ENCODE results near the gene CAVIN1. TPM values are rescaled to one million over a fixed set of nuclear protein-coding genes. Genes with fewer than 3 reads are reported as not detected.
"Not testable (repeated sequence)": the region's sequence is repeated elsewhere in the genome, so short reads cannot be mapped to it uniquely, and the experiment has no call there.

CAVIN1 gene
- polyA plus RNA-seq, 3 donors, result 58.3 to 77.9 (median 62.5) TPM

DNA sequence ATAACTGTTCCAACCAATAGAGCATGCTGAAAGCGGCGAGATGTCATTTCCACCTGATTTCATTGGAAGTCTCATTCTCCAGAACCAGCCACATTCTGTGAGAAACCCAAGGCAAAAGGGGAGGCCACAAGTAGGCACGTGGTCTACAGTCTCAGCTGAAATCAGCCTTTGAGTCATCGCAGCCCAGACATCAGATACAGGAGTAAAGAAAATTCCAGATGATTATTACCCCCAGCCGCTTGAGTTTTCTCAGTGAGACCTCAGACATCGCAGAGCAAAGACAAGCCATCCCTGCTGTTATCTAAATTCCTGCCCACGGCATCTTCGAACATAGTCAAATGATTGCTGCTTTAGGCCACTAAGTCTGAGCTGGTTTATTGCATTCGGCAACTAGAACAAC, 57.9 kb downstream of the CAVIN1 start:
- no peak for DNase-seq (ENCODE audit: extremely low read depth in 1 of 11, low read depth in 9 of 11, low spot score in 4 of 11)

DNA sequence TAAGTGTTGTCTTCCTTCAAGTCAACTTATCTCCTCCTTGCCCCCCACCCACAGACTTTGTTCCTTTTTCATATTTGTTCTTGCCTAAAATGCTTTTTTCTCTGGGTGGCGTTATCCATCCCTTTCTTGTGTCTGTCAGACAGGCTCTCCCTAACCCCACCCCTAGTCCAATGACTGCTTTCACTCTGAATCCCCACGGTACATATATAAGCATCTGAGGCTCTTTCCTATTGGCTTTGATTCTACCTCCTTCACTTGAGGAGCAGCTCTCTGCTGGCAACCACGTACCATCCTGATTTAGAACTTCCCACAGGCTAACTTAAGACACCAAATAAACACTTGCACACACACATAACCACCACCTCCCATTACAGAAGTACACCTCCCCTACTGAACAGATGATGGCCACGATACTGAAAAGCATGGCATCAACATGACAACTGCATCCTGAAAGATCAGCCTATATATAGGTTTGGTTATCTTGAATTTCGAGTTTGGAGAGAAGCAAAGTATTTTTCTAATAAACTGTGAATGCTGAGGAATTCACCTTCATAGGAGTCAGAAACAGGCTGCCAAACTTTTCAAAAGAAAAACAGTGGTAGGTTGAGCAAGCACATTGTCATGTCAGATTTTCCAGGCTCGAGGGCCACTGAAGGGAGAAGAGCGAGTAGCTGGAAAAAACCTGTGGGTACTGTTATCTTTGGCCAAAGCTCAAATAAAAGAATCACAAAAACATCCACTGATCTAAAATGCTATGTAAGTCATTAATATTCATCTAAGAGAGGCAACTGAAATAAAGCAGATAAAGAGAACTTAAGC, 59.1 kb downstream of the CAVIN1 start:
- no peak for DNase-seq (ENCODE audit: extremely low read depth in 1 of 11, low read depth in 9 of 11, low spot score in 4 of 11)

DNA sequence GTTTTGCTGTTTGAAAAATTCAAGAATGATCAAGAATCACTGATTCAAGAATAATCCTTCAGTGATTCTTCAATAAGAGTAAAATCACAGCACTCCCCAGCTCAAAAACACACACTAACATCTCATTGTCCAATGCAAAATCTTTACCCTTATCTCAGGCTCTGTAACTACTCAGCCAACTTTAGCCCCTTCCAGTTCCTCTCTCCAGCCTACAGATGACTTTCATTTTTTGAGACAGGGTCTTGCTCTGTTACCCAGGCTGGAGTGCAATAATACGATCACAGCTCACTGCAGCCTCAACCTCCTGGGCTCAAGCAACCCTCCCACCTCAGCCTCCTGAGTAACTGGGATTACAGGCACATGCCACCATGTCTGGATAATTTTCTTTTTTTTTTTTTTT, 59.8 kb downstream of the CAVIN1 start:
- no peak for DNase-seq (ENCODE audit: extremely low read depth in 1 of 11, low read depth in 9 of 11, low spot score in 4 of 11)

DNA sequence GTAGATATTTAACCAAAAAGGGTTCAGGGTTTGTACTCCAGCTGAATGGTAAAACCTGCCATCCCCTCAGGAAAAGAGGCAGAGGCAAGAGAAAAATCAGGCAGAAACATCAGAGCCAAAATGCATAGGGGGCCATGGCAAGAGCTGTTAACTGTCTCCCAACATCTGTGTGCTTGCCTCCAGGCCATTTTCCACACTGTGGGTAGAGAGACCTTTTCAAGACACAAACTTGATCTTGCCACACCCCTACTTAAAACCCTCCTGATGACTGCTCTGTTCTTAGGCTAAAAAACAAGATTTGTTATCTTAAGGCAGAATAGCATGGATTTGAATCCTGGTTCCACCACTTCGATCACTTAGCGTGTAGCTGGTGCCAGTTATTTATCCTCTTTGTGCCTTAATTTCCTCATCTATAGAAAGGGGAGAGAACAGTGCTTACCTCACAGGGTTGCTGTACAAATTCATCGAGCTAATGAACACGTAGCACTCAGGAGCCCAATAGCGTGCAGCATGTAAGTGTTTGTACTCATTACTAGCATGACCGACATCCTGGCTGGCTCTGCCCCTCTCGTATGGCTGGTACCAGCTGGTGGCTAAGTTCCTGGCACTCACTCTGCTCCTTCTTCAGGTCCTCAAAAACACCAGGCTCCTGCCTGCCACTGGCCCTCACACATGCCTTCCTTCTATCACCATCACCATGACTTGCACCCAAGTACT, 60.7 kb downstream of the CAVIN1 start:
- no peak for DNase-seq (ENCODE audit: extremely low read depth in 1 of 11, low read depth in 9 of 11, low spot score in 4 of 11)

DNA sequence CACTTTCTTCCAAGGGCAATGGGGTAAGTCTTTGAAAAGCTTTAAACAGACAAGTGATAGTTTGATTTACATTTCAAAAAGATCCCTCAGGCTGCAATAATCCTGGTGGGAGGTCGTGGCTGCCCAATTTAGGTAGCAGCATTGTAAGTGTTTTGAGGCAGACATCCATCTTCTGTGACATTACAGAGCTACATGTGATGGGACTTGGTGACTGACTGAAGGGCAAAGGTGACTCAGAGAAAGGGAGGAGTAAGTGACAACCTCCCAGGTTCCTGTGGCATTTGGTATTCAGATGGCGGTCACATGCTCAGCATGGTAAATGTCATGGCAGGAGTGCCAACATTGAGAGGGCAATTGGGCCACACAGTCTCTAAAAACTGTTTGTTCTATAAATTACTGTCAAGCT, 61.3 kb downstream of the CAVIN1 start:
- DNase-seq (ENCODE audit: extremely low read depth in 1 of 11, low read depth in 9 of 11, low spot score in 4 of 11), result no peak

DNA sequence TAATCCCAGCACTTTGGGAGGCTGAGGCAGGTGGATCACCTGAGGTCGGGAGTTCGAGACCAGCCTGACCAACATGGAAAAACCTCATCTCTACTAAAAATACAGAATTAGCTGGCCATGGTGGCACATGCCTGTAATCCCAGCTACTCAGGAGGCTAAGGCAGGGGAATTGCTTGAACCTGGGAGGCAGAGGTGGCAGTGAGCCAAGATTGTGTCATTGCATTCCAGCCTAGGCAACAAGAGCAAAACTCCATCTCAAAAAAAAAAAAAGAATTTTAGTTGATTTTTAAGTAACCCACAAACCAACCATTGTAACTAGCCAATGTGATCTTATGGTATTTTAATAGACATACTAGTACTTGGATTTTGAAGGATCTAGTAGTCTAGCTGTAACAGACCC, 62.7 kb downstream of the CAVIN1 start:
- not testable (repeated sequence) for DNase-seq (ENCODE audit: extremely low read depth in 1 of 11, low read depth in 9 of 11, low spot score in 4 of 11)

DNA sequence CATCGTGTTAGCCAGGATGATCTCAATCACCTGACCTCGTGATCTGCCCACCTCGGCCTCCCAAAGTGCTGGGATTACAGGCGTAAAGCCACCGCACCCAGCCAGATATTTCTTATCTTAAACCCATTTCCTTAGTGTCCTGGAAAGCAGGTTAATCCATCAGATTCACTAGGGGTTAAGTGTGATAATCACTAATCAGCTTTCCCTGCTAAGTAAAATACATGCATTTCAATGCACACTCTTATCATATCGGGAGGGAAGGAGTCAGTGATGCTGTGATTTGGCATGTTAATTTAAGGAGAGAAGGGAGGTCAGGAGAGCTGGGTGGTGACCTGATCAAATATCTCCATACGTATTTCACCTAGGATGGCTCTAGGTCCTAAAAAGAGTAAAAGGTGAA, 63.9 kb downstream of the CAVIN1 start:
- DNase-seq (ENCODE audit: extremely low read depth in 1 of 11, low read depth in 9 of 11, low spot score in 4 of 11), result no peak

DNA sequence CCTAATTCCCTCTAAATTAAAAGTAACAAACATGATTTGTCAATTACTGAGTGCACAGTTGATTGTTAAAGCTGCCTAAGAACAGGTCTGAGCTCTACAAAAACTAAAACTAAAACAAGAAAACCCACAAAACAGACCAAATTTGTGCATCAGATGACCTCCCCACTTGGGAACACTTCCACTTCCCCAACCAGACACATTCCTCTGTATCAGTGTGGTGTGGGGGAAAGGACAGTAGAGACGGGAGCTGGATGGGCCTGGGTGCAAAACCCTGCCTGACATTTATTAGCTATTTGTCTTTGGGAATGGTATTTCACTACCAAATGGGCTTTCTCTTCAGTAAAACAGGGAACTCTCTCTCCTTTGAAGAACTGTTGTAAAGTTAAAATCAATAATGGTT, 64.6 kb downstream of the CAVIN1 start:
- no peak for DNase-seq (ENCODE audit: extremely low read depth in 1 of 11, low read depth in 9 of 11, low spot score in 4 of 11)

DNA sequence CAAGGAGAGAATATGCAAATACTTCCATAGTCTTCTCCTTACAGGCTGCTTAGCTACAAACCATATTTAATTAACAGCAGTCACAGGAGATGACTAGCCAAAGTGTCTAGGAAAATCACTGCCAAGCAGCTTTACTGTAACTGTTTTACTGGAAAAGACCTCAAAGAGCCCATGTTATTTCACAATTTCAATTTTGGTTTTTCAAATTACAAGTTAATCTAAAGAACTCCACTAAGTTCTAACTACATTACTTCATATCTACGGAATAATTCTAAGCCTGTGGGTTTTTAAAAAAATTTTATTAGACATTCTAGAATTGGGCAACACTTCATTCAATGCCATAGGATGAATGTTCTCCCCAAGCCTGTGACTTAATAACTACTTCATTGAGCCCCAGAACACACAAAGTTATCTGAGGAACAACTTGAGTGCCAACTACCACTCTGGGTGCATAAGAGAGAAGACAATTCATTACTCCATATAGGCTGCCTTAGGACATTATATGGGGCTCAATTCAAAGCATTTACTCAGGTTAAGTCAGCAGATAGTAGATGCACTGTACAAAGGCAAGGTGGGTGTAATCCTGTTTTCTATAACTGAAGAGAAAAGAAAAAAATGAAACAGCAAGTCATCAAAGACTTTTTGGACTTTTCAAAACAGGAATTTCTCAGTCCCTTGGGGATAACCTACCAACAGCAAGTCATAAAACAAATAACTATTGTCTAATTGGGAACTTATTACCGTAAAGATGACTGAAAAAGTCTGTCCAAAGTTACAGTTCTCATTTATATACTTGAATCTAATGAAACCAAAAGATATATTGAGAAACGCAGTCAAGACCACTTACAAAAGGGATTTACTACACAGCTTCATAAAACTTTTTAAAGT, 67.9 kb downstream of the CAVIN1 start:
- no peak for DNase-seq (ENCODE audit: extremely low read depth in 1 of 11, low read depth in 9 of 11, low spot score in 4 of 11)

Other genes with a start within 250 kb of the CAVIN1 start
- gene KCNH4, start 242.1 kb downstream of the CAVIN1 start, polyA plus RNA-seq (ENCODE audit: insufficient read length in 3 of 3), result under 1 TPM in 2 of 3 donors, not detected in 1; 0.03 TPM
- not detected for gene HCRT, start 237.8 kb downstream of the CAVIN1 start, polyA plus RNA-seq (ENCODE audit: insufficient read length in 3 of 3)
- 10 to 100 TPM; 14.4 to 22.2 (median 18.0) TPM for gene GHDC, start 228.8 kb downstream of the CAVIN1 start, polyA plus RNA-seq (ENCODE audit: insufficient read length in 3 of 3)
- gene STAT5B, start 146.9 kb downstream of the CAVIN1 start, polyA plus RNA-seq (ENCODE audit: insufficient read length in 3 of 3), result 10 to 100 TPM; 40.2 to 54.1 (median 43.5) TPM
- 1 to 10 TPM; 5.2 to 6.8 (median 5.8) TPM for gene STAT5A, start 134.8 kb downstream of the CAVIN1 start, polyA plus RNA-seq (ENCODE audit: insufficient read length in 3 of 3)
- 10 to 100 TPM; 58.1 to 81.2 (median 58.9) TPM for gene STAT3, start 34.8 kb downstream of the CAVIN1 start, polyA plus RNA-seq (ENCODE audit: insufficient read length in 3 of 3)
- 10 to 100 TPM; 53.4 to 73.9 (median 55.7) TPM for gene ATP6V0A1, start 35.6 kb upstream of the CAVIN1 start, polyA plus RNA-seq (ENCODE audit: insufficient read length in 3 of 3)
- gene NAGLU, start 113.0 kb upstream of the CAVIN1 start, polyA plus RNA-seq (ENCODE audit: insufficient read length in 3 of 3), result 10 to 100 TPM; 15.6 to 31.6 (median 26.4) TPM
- gene HSD17B1, start 129.7 kb upstream of the CAVIN1 start, polyA plus RNA-seq (ENCODE audit: insufficient read length in 3 of 3), result 1 to 10 TPM; 3.4 to 5.9 (median 5.0) TPM
- gene COASY, start 138.9 kb upstream of the CAVIN1 start, polyA plus RNA-seq (ENCODE audit: insufficient read length in 3 of 3), result 10 to 100 TPM; 59.8 to 66.8 (median 61.4) TPM
- gene MLX, start 143.8 kb upstream of the CAVIN1 start, polyA plus RNA-seq (ENCODE audit: insufficient read length in 3 of 3), result 10 to 100 TPM; 33.2 to 36.1 (median 35.5) TPM
- gene PSMC3IP, start 154.5 kb upstream of the CAVIN1 start, polyA plus RNA-seq (ENCODE audit: insufficient read length in 3 of 3), result 10 to 100 TPM; 16.0 to 22.9 (median 18.4) TPM
- gene RETREG3, start 186.1 kb upstream of the CAVIN1 start, polyA plus RNA-seq (ENCODE audit: insufficient read length in 3 of 3), result 10 to 100 TPM; 44.7 to 65.3 (median 46.9) TPM
- 10 to 100 TPM; 49.6 to 66.9 (median 54.7) TPM for gene TUBG1, start 186.4 kb upstream of the CAVIN1 start, polyA plus RNA-seq (ENCODE audit: insufficient read length in 3 of 3)
- 10 to 100 TPM; 24.7 to 41.1 (median 25.7) TPM for gene TUBG2, start 236.0 kb upstream of the CAVIN1 start, polyA plus RNA-seq (ENCODE audit: insufficient read length in 3 of 3)